Neural cell (in vitro differentiated cells): ENCODE results near the gene JMJD1C. TPM values are rescaled to one million over a fixed set of nuclear protein-coding genes. Genes with fewer than 3 reads are reported as not detected.

Experiments
- H2AFZ ChIP-seq: fragments of 200-600, 300-800 bp; sonication (generic), shearing (Covaris generic); 2 replicates; pipeline ENCODE4 v1.6.0; 2014; ENCODE audit warnings: low read depth, mild to moderate bottlenecking, antibody characterized with exemption, low read length, moderate library complexity
- H3F3A ChIP-seq: fragments of 200-600 bp; shearing (Covaris generic); 2 replicates; pipeline ENCODE4 v1.6.1; 2016; ENCODE audit warnings: mild to moderate bottlenecking, moderate library complexity, mixed read lengths, antibody characterized with exemption, low read length; ENCODE audit not compliant: insufficient read depth, poor library complexity, severe bottlenecking
- H3K27ac ChIP-seq: fragments of 200-600, 300-800 bp; sonication (generic), shearing (Covaris generic); 2 replicates; pipeline ENCODE4 v1.5.1; 2014; ENCODE audit warnings: mild to moderate bottlenecking, low read length, moderate library complexity
- H3K27me3 ChIP-seq: fragments of 300-800, 200-600 bp; sonication (generic), shearing (Covaris generic); 2 replicates; pipeline ENCODE4 v1.6.0; 2014; ENCODE audit warnings: mild to moderate bottlenecking, low read depth, low read length, moderate library complexity; ENCODE audit not compliant: insufficient read depth
- H3K36me3 ChIP-seq: fragments of 300-800, 200-600 bp; sonication (generic), shearing (Covaris generic); 2 replicates; pipeline ENCODE4 v1.5.1; 2014; ENCODE audit warnings: mild to moderate bottlenecking, antibody characterized with exemption, low read length, moderate library complexity; ENCODE audit not compliant: insufficient read depth
- H3K4me2 ChIP-seq: fragments of 300-800, 200-600 bp; sonication (generic), shearing (Covaris generic); 2 replicates; pipeline ENCODE4 v1.6.0; 2014; ENCODE audit warnings: mild to moderate bottlenecking, low read length
- H3K4me3 ChIP-seq: fragments of 300-800, 200-600 bp; sonication (generic), shearing (Covaris generic); 2 replicates; pipeline ENCODE4 v1.5.1; 2014; ENCODE audit warnings: mild to moderate bottlenecking, low read length, moderate library complexity
- H3K79me2 ChIP-seq: fragments of 200-600 bp; shearing (Covaris generic); replicated peaks from 2 replicates; pipeline ENCODE4 v1.6.0; 2014; ENCODE audit warnings: mild to moderate bottlenecking, low read length, moderate library complexity; ENCODE audit not compliant: insufficient read depth
- H3K9ac ChIP-seq: fragments of 300-800, 200-600 bp; sonication (generic), shearing (Covaris generic); 2 replicates; pipeline ENCODE4 v1.6.1; 2016; ENCODE audit warnings: mild to moderate bottlenecking, low read length, mixed read lengths
- H3K9me2 ChIP-seq: fragments of 200-600 bp; shearing (Covaris generic); 2 replicates; pipeline ENCODE4 v1.6.1; 2016; ENCODE audit warnings: mild to moderate bottlenecking, low read length, mixed read lengths; ENCODE audit not compliant: insufficient read depth
- H3K9me3 ChIP-seq: fragments of 200-600, 300-800 bp; sonication (generic), shearing (Covaris generic); 2 replicates; pipeline ENCODE4 v1.6.1; 2016; ENCODE audit warnings: mild to moderate bottlenecking, mixed run types, low read length, moderate library complexity, mixed read lengths
- H4K20me1 ChIP-seq: fragments of 200-600 bp; shearing (Covaris generic); 2 replicates; pipeline ENCODE4 v1.6.1; 2016; ENCODE audit warnings: mild to moderate bottlenecking, mixed run types; ENCODE audit not compliant: insufficient read depth
- EP300 ChIP-seq: fragments of 450-650 bp; conservative IDR thresholded peaks from 2 replicates; pipeline ENCODE4 v1.6.1; 2014; ENCODE audit warnings: antibody characterized with exemption, mild to moderate bottlenecking, moderate library complexity; ENCODE audit not compliant: poor library complexity, severe bottlenecking
- EZH2 ChIP-seq: fragments of 200-600, 300-800 bp; shearing (Covaris generic), sonication (generic); IDR thresholded peaks from 2 replicates; pipeline ENCODE4 v1.6.1; 2014; ENCODE audit warnings: antibody characterized with exemption, low read length, borderline replicate concordance, mild to moderate bottlenecking; ENCODE audit not compliant: insufficient read depth, poor library complexity, severe bottlenecking
- MXI1 ChIP-seq: fragments of 450-650 bp; conservative IDR thresholded peaks from 2 replicates; pipeline ENCODE4 v1.6.1; 2014; ENCODE audit warnings: antibody characterized with exemption, mild to moderate bottlenecking; ENCODE audit not compliant: poor library complexity, severe bottlenecking
- POLR2AphosphoS5 ChIP-seq: IDR thresholded peaks from 2 replicates; pipeline ENCODE4 v1.6.1; 2012
- RAD21 ChIP-seq: fragments of 450-650 bp; conservative IDR thresholded peaks from 2 replicates; pipeline ENCODE4 v1.6.1; 2014; ENCODE audit warnings: antibody characterized with exemption, mild to moderate bottlenecking, moderate library complexity
- REST ChIP-seq: IDR thresholded peaks from 2 replicates; pipeline ENCODE4 v1.6.1; 2012; ENCODE audit warnings: borderline replicate concordance
- SMC3 ChIP-seq: fragments of 450-650 bp; conservative IDR thresholded peaks from 2 replicates; pipeline ENCODE4 v1.6.1; 2014; ENCODE audit warnings: antibody characterized with exemption, mild to moderate bottlenecking, moderate library complexity; ENCODE audit not compliant: poor library complexity
- TAF1 ChIP-seq: IDR thresholded peaks from 2 replicates; pipeline ENCODE4 v1.6.1; 2012; ENCODE audit warnings: low read depth
- polyA plus RNA-seq: library from polyadenylated mRNA; depleted of rRNA; stranded (reverse); fragments of >200 nt; gene quantifications from 2 replicates; pipeline ENCODE4 v1.2.3, GENCODE V29; 2014
- TF ChIP-seq, protein P1 (sequence below): fragments of 450-650 bp; IDR thresholded peaks from 2 replicates; pipeline ENCODE4 v1.5.1; 2014; ENCODE audit warnings: antibody characterized with exemption, mild to moderate bottlenecking, moderate library complexity; ENCODE audit not compliant: poor library complexity, severe bottlenecking

Gene JMJD1C
- polyA plus RNA-seq, 1 donor from 2014 or later = 108 TPM

DNA sequence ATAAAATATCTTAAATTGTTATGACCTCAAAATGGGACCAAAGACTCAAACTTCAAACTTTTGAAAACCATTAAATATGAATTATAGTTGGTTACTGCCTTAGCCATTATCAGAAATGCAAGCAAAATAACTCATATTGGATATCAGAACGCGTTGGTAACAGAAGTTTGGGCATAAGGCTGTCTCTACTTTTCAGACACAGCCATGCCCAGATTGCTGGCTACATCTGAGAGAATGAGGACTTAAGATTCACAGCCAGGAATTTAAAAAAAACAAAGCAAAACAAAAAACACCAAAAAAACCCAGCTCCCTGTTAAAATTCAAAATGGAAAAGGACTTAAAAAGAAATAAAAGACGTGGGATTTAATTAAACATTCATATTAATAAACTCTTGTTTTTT lies 161.6 kb downstream of the JMJD1C start:
- Histone ChIP-seq H3F3A (no peaks in the 10 kb centered on the region), H4K20me1 (no peaks in the 10 kb centered on the region), H3K27me3 (no peaks in the 10 kb centered on the region), H3K27ac (no peak overlapping the region), H3K4me3 (no peak overlapping the region), H3K79me2 (peaks cover 20% of the 10 kb centered on the region), H3K9me2 (no peaks in the 10 kb centered on the region), H3K9me3 (no peaks in the 10 kb centered on the region), H3K36me3 (no peaks in the 10 kb centered on the region), H3K4me2 (no peak overlapping the region), H2AFZ (no peak overlapping the region), H3K9ac (no peak overlapping the region)
- no peak for TF ChIP-seq EP300
- no peak for TF ChIP-seq POLR2AphosphoS5
- no peak for TF ChIP-seq SMC3
- TF ChIP-seq REST = no peak
- TF ChIP-seq MXI1 = no peak
- TF ChIP-seq TAF1 = no peak
- no peak for TF ChIP-seq RAD21
- TF ChIP-seq EZH2 = no peak
- TF ChIP-seq, protein P1, sequence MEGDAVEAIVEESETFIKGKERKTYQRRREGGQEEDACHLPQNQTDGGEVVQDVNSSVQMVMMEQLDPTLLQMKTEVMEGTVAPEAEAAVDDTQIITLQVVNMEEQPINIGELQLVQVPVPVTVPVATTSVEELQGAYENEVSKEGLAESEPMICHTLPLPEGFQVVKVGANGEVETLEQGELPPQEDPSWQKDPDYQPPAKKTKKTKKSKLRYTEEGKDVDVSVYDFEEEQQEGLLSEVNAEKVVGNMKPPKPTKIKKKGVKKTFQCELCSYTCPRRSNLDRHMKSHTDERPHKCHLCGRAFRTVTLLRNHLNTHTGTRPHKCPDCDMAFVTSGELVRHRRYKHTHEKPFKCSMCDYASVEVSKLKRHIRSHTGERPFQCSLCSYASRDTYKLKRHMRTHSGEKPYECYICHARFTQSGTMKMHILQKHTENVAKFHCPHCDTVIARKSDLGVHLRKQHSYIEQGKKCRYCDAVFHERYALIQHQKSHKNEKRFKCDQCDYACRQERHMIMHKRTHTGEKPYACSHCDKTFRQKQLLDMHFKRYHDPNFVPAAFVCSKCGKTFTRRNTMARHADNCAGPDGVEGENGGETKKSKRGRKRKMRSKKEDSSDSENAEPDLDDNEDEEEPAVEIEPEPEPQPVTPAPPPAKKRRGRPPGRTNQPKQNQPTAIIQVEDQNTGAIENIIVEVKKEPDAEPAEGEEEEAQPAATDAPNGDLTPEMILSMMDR = no peak

- Histone ChIP-seq H3K79me2 (peaks cover 14% of the 10 kb centered on the region), H3K27me3 (no peaks in the 10 kb centered on the region), H3K9me3 (no peaks in the 10 kb centered on the region), H3K4me3 (no peak overlapping the region), H3K4me2 (no peak overlapping the region), H3F3A (no peaks in the 10 kb centered on the region), H3K36me3 (no peaks in the 10 kb centered on the region), H3K27ac (no peak overlapping the region), H2AFZ (no peak overlapping the region), H3K9ac (no peak overlapping the region), H4K20me1 (no peaks in the 10 kb centered on the region), H3K9me2 (no peaks in the 10 kb centered on the region)
- TF ChIP-seq EZH2 = no peak
- TF ChIP-seq, protein P1 = no peak
- no peak for TF ChIP-seq SMC3
Measured at GRCh38 chr10:63300801-63301200, 165.0 kb downstream of the JMJD1C start.
